Measurements from ENCODE around the gene VSTM4. TPM values are rescaled to one million over a fixed set of nuclear protein-coding genes. Genes with fewer than 3 reads are reported as not detected.

VSTM4 gene
- total and polyA plus RNA-seq, 2 of the 4 experiments (the other 2 are of a cell fraction), result 2.4 to 2.9 TPM

GRCh38 chr10:49034925-49035324, 80.4 kb downstream of the VSTM4 start:
- no peak overlapping the region for H3K4me3 ChIP-seq (ENCODE audit: insufficient read depth, low read depth, low read length)
- H3K9me3 ChIP-seq (ENCODE audit: control insufficient read depth, insufficient read depth, low read length), result no peaks in the 10 kb centered on the region
- H4K91ac ChIP-seq (ENCODE audit: insufficient read depth, low read depth, low read length), result no peak overlapping the region
- H3K18ac ChIP-seq (ENCODE audit: low read depth, low read length), result no peak overlapping the region
- no peak overlapping the region for H3K9ac ChIP-seq (ENCODE audit: low read depth, low read length)
- peaks cover 16% of the 10 kb centered on the region; the same call in 1 of the 2 replicates for H3K36me3 ChIP-seq (ENCODE audit: control insufficient read depth, insufficient read depth, low read length)
- DNase-seq, result no peak
- peaks cover 5% of the 10 kb centered on the region; the same call in 1 of the 2 replicates for H3K9me1 ChIP-seq (ENCODE audit: insufficient read depth, low read length)
- no TSS peak for BruUV-seq (replicated peaks)
- no peak overlapping the region for H2BK120ac ChIP-seq (ENCODE audit: low read depth, low read length)
- H4K8ac ChIP-seq (ENCODE audit: low read depth in 2 of 2, low read length in 2 of 2), result no peak overlapping the region
- no peak overlapping the region for H3K14ac ChIP-seq (replicated peaks; ENCODE audit: low read depth, low read length)
- no peak overlapping the region for H2BK5ac ChIP-seq (ENCODE audit: low read depth, low read length, poor library complexity, severe bottlenecking)
- H2AK5ac ChIP-seq (ENCODE audit: low read depth, low read length), result no peak overlapping the region
- intact Hi-C loops (cut with micrococcal nuclease) (no loop called here), dilution Hi-C loops (cut with HindIII; ENCODE audit: low sequenced_read_pairs, unreplicated experiment) (no loop called here), in situ Hi-C loops (cut with MboI; ENCODE audit: low sequenced_read_pairs) (no loop called here)
- no peaks in the 10 kb centered on the region for H3K27me3 ChIP-seq (ENCODE audit: control insufficient read depth, insufficient read depth, low read length)
- no peak overlapping the region for H4K5ac ChIP-seq (ENCODE audit: low read depth, low read length)
- CTCF ChIA-PET, result no interaction called here
- H3K4me2 ChIP-seq (ENCODE audit: low read depth, low read length), result no peak overlapping the region
- H3K27ac ChIP-seq (ENCODE audit: insufficient read depth, low read length), result no peak overlapping the region
- H4K20me1 ChIP-seq (ENCODE audit: insufficient read depth, low read length), result no peaks in the 10 kb centered on the region
- H3K23ac ChIP-seq (ENCODE audit: low read depth, low read length), result no peak overlapping the region
- H3K79me1 ChIP-seq (ENCODE audit: low read depth in 1 of 2, low read length in 2 of 2), result no peaks in the 10 kb centered on the region
- no peak overlapping the region for H3K4ac ChIP-seq (ENCODE audit: low read depth, low read length)
- peak overlapping the region; percentile 29 for H2AFZ ChIP-seq (replicated peaks; ENCODE audit: low read length, poor library complexity)
- no peak for TF ChIP-seq CEBPB (IDR thresholded peaks at IDR 0.05; ENCODE audit: low read depth, low read length)
- no peak for TF ChIP-seq ELK1 (IDR thresholded peaks at IDR 0.05; ENCODE audit: borderline replicate concordance, low read depth, low read length)
- TF ChIP-seq POLR2A (IDR thresholded peaks at IDR 0.05; ENCODE audit: low read depth, low read length), result no peak
- TF ChIP-seq USF2 (IDR thresholded peaks at IDR 0.05; ENCODE audit: low read depth, low read length), result no peak
- TF ChIP-seq CHD1 (IDR thresholded peaks at IDR 0.05; ENCODE audit: low read depth, low read length), result no peak
- no peak for TF ChIP-seq FOS (IDR thresholded peaks at IDR 0.05; ENCODE audit: low read depth, low read length)
- TF ChIP-seq NFE2L2 (IDR thresholded peaks at IDR 0.05; ENCODE audit: low read depth, low read length), result no peak
- TF ChIP-seq BHLHE40 (IDR thresholded peaks at IDR 0.05; ENCODE audit: low read depth, low read length), result no peak
- TF ChIP-seq RAD21 (IDR thresholded peaks at IDR 0.05; ENCODE audit: low read length), result no peak
- no peak for TF ChIP-seq SMC3 (IDR thresholded peaks at IDR 0.05; ENCODE audit: low read depth, low read length)
- no peak for TF ChIP-seq MAZ (IDR thresholded peaks at IDR 0.05; ENCODE audit: borderline replicate concordance, low read depth, low read length)
- no peak for TF ChIP-seq RFX5 (IDR thresholded peaks at IDR 0.05; ENCODE audit: low read depth, low read length)
- TF ChIP-seq RCOR1 (IDR thresholded peaks at IDR 0.05; ENCODE audit: insufficient replicate concordance, low read length), result no peak
- TF ChIP-seq CTCF (conservative IDR thresholded peaks at IDR 0.05; ENCODE audit: low read depth, low read length), result no peak
- H2AK9ac ChIP-seq (replicated peaks; ENCODE audit: low read depth, low read length, poor library complexity), result peak overlapping the region; percentile 60
- WGBS, 2 experiments (ENCODE audit: extremely low coverage in 2 of 2, insufficient read length in 1 of 2), result 100% methylated on average over 1 of the region's 6 CpGs; no CpG with 5 or more reads in 1 of the 2 experiments
- H2BK20ac ChIP-seq (ENCODE audit: low read depth, low read length), result no peak overlapping the region
- no peak for ATAC-seq (ENCODE audit: low read depth)
- no peak overlapping the region for H2BK15ac ChIP-seq (ENCODE audit: low read depth, low read length)
- H3K56ac ChIP-seq (ENCODE audit: extremely low read depth, insufficient read depth, low read length), result no peak overlapping the region
- POLR2A ChIA-PET (ENCODE audit: unreplicated experiment), result no interaction called here
- H3K4me1 ChIP-seq (ENCODE audit: control insufficient read depth, insufficient read depth, low read length), result no peaks in the 10 kb centered on the region
